OCI-LY7 (cell line): Measurements from ENCODE around the gene EWSR1. TPM values are rescaled to one million over a fixed set of nuclear protein-coding genes. Genes with fewer than 3 reads are reported as not detected.

Experiments used
- BruUV-seq: library from RNA; stranded (reverse); fragments of 400-500 nt; replicated peaks from 2 replicates; lab custom pipeline; 2021; lab: Mats Ljungman, UMichigan
- CTCF ChIA-PET: fragments of 300-600 bp; sonication (Branson Sonifier 250); formaldehyde crosslinking; loops from one replicate; lab custom pipeline; 2022; ENCODE audit warnings: antibody characterized with exemption; ENCODE audit not compliant: unreplicated experiment; lab: Charles Lee
- POLR2A ChIA-PET: fragments of 300-600 bp; sonication (Branson Sonifier 250); formaldehyde crosslinking; loops from one replicate; lab custom pipeline; 2022; ENCODE audit warnings: antibody characterized with exemption; lab: Charles Lee
- DNase-seq: peaks from one replicate; pipeline ENCODE4 v3.0.0-alpha.2; 2015; ENCODE audit warnings: low spot score
- H2AFZ ChIP-seq: fragments of 200-600 bp; sonication (generic), shearing (Covaris generic); 2 replicates; pipeline ENCODE4 v1.6.1; 2014; ENCODE audit warnings: mild to moderate bottlenecking, antibody characterized with exemption, low read length, moderate library complexity
- H3K27ac ChIP-seq: fragments of 200-600 bp; sonication (generic); 2 replicates; pipeline ENCODE4 v1.5.1; 2014; ENCODE audit warnings: mixed run types, low read depth, mild to moderate bottlenecking, moderate library complexity, low read length, inconsistent platforms; ENCODE audit not compliant: poor library complexity, severe bottlenecking
- H3K36me3 ChIP-seq: fragments of 200-600 bp; sonication (generic); 2 replicates; pipeline ENCODE4 v1.6.1; 2014; ENCODE audit warnings: mild to moderate bottlenecking, antibody characterized with exemption, low read length, moderate library complexity, mixed read lengths; ENCODE audit not compliant: insufficient read depth
- H3K4me1 ChIP-seq: fragments of 200-600 bp; sonication (generic); 2 replicates; pipeline ENCODE4 v1.5.1; 2014; ENCODE audit warnings: mild to moderate bottlenecking, low read length; ENCODE audit not compliant: insufficient read depth, poor library complexity, severe bottlenecking
- H3K4me2 ChIP-seq: fragments of 200-600 bp; sonication (generic); 2 replicates; pipeline ENCODE4 v1.6.1; 2014; ENCODE audit warnings: mild to moderate bottlenecking, low read length
- H3K4me3 ChIP-seq: fragments of 200-600 bp; sonication (generic); 2 replicates; pipeline ENCODE4 v1.5.1; 2014; ENCODE audit warnings: mild to moderate bottlenecking, low read depth, low read length; ENCODE audit not compliant: poor library complexity, severe bottlenecking
- H3K79me2 ChIP-seq: fragments of 200-600 bp; sonication (generic); 2 replicates; pipeline ENCODE4 v1.6.1; 2016; ENCODE audit warnings: low read depth, mild to moderate bottlenecking, low read length, moderate library complexity, mixed read lengths; ENCODE audit not compliant: insufficient read depth
- H3K9me2 ChIP-seq: fragments of 200-600 bp; sonication (generic); 2 replicates; pipeline ENCODE4 v1.6.1; 2016; ENCODE audit warnings: mild to moderate bottlenecking, low read length, mixed read lengths; ENCODE audit not compliant: insufficient read depth
- H3K9me3 ChIP-seq: fragments of 200-600 bp; sonication (generic); 2 replicates; pipeline ENCODE4 v1.6.1; 2014; ENCODE audit warnings: mild to moderate bottlenecking, mixed run types, low read length, mixed read lengths
- H4K20me1 ChIP-seq: fragments of 200-600 bp; sonication (generic); 2 replicates; pipeline ENCODE4 v1.6.1; 2014; ENCODE audit warnings: mild to moderate bottlenecking, antibody characterized with exemption, low read length, moderate library complexity, mixed read lengths; ENCODE audit not compliant: insufficient read depth
- EZH2phosphoT487 ChIP-seq: fragments of 200-600 bp; sonication (generic); IDR thresholded peaks from 2 replicates; pipeline ENCODE4 v1.6.1; 2018; ENCODE audit warnings: low read depth, borderline replicate concordance, mild to moderate bottlenecking, mixed run types, antibody characterized with exemption, low read length, moderate library complexity, mixed read lengths
- intact Hi-C: fragments of 100-400 bp; cut with micrococcal nuclease; formaldehyde crosslinking; loops from one replicate; pipeline ENCODE4 v1.10.0; 2022; ENCODE audit not compliant: unreplicated experiment
- total RNA-seq, 2 experiments: library from RNA; depleted of rRNA in 1 of 2; stranded (reverse); fragments of >200 nt in 1 of 2; shearing (Covaris generic) in 1 of 2; gene quantifications; 2 replicates each; pipeline ENCODE4 v1.2.3, GENCODE V29; 2014 to 2022
- TF ChIP-seq, protein P1 (sequence below): fragments of 200-600 bp; sonication (generic); conservative IDR thresholded peaks from 2 replicates; pipeline ENCODE4 v1.5.1; 2014; ENCODE audit warnings: mild to moderate bottlenecking, antibody characterized with exemption, low read length, moderate library complexity, mixed read lengths

Gene EWSR1
- total RNA-seq, 2 experiments from 2014 or later = 270 to 333 TPM

DNA sequence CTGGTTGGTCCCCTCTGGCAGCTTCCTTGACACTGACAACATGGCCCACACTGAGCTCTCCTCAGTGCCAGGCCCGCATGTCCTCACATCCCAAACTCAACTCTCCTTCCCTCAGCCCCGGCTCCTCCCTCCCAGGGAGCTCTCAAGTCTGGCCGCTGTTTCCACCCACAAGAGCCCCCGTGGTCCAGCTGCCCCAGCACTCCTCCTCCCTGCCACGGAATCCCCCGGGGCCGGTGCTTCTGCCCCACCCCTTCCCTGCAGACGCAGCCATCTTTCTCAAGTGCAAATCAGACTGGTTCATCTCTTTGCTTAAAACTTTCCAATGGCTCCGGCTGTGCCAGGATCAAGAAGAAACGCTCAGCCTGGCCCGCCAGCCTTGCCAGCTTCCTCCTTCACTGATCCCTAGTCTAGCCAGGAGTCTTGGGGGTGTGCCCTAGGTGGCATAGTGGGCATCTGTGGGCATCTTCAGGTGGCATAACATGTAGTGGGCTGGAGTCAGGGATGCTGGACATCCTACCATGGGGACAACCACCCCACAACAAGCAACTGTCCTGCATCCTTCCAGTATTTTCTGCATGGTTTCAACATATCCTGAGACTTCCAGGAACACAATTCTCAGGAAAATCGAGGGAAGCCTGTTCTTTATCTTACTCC is 69.7 kb downstream of the EWSR1 start:
- Histone ChIP-seq H3K36me3 (peaks cover 99% of the 10 kb centered on the region), H3K27ac (no peak overlapping the region), H3K4me2 (no peak overlapping the region), H3K79me2 (no peaks in the 10 kb centered on the region), H2AFZ (no peak overlapping the region), H3K4me1 (no peaks in the 10 kb centered on the region), H4K20me1 (no peaks in the 10 kb centered on the region; the same call in 1 of the 2 replicates), H3K9me2 (no peaks in the 10 kb centered on the region), H3K4me3 (no peak overlapping the region), H3K9me3 (no peaks in the 10 kb centered on the region)
- no peak for DNase-seq
- TF ChIP-seq, protein P1, sequence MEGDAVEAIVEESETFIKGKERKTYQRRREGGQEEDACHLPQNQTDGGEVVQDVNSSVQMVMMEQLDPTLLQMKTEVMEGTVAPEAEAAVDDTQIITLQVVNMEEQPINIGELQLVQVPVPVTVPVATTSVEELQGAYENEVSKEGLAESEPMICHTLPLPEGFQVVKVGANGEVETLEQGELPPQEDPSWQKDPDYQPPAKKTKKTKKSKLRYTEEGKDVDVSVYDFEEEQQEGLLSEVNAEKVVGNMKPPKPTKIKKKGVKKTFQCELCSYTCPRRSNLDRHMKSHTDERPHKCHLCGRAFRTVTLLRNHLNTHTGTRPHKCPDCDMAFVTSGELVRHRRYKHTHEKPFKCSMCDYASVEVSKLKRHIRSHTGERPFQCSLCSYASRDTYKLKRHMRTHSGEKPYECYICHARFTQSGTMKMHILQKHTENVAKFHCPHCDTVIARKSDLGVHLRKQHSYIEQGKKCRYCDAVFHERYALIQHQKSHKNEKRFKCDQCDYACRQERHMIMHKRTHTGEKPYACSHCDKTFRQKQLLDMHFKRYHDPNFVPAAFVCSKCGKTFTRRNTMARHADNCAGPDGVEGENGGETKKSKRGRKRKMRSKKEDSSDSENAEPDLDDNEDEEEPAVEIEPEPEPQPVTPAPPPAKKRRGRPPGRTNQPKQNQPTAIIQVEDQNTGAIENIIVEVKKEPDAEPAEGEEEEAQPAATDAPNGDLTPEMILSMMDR = no peak
- no peak for TF ChIP-seq EZH2phosphoT487
- CTCF ChIA-PET = no interaction called here
- intact Hi-C loops = no loop called here
- POLR2A ChIA-PET = interaction anchor here (0.6 to 1.0 kb wide), 2 partner anchors 29 to 37 kb away, joined by 3 read pairs; no protein-coding TSS in a partner anchor
- BruUV-seq = no TSS peak

DNA sequence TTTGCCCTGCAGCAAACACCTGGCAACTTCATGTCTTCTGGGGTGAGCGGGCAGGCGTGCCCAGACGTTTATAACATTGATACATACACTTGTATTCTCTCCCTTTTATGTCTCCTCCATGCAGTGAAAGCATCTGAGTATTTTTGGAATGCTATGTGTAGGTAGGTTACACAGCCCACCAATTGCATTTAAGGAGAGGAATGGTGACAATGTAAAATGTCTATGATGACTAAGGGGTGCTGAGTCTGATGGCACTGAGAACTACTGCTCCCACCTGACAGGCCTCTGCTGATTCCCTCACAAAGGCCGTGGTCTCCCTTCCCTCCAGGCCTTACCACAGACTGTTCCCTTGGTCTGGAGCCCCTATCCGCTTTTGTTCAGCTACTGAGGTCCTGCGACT is 70.3 kb downstream of the EWSR1 start:
- intact Hi-C loops = no loop called here
- Histone ChIP-seq H3K4me3 (no peak overlapping the region), H3K9me3 (no peaks in the 10 kb centered on the region), H3K36me3 (peaks cover 99% of the 10 kb centered on the region), H3K4me1 (no peaks in the 10 kb centered on the region), H3K4me2 (no peak overlapping the region), H4K20me1 (no peaks in the 10 kb centered on the region; the same call in 1 of the 2 replicates), H3K79me2 (no peaks in the 10 kb centered on the region), H3K9me2 (no peaks in the 10 kb centered on the region), H2AFZ (no peak overlapping the region), H3K27ac (no peak overlapping the region)
- no peak for DNase-seq
- CTCF ChIA-PET = no interaction called here
- POLR2A ChIA-PET = no interaction called here
- no TSS peak for BruUV-seq
- no peak for TF ChIP-seq EZH2phosphoT487
- TF ChIP-seq, protein P1 = no peak
